GM23338 (cell line): ENCODE results near the gene MAP2K4. TPM values are rescaled to one million over a fixed set of nuclear protein-coding genes. Genes with fewer than 3 reads are reported as not detected.

ENCODE experiments used
- ATAC-seq: fragments of 200-7000 bp; cut with Tn5 transposase; 3 replicates; pipeline ENCODE4 v1.9.1; 2020
- DNase-seq: peaks from one replicate; pipeline ENCODE4 v3.0.0-alpha.2; 2015; ENCODE audit warnings: low spot score
- H2AFZ ChIP-seq: fragments of 200-600 bp; sonication (generic); 2 replicates; pipeline ENCODE4 v1.8.0; 2016; ENCODE audit warnings: antibody characterized with exemption, mild to moderate bottlenecking, moderate library complexity
- H3F3A ChIP-seq: fragments of 200-600 bp; sonication (generic); replicated peaks from 2 replicates; pipeline ENCODE4 v1.8.0; 2017; ENCODE audit warnings: antibody characterized with exemption, mixed run types, low read depth
- H3K27ac ChIP-seq: fragments of 200-600 bp; sonication (generic); 2 replicates; pipeline ENCODE4 v1.6.1; 2016; ENCODE audit warnings: low read depth
- H3K27me3 ChIP-seq: fragments of 200-600 bp; sonication (generic); 2 replicates; pipeline ENCODE4 v1.8.0; 2016; ENCODE audit warnings: mild to moderate bottlenecking, mixed run types, moderate library complexity; ENCODE audit not compliant: insufficient read depth
- H3K36me3 ChIP-seq: fragments of 200-600 bp; sonication (generic); 2 replicates; pipeline ENCODE4 v1.8.0; 2016; ENCODE audit warnings: mild to moderate bottlenecking; ENCODE audit not compliant: insufficient read depth
- H3K4me1 ChIP-seq: fragments of 200-600 bp; sonication (generic); 2 replicates; pipeline ENCODE4 v1.8.0; 2016; ENCODE audit warnings: mild to moderate bottlenecking, moderate library complexity; ENCODE audit not compliant: insufficient read depth
- H3K4me2 ChIP-seq: fragments of 200-600 bp; sonication (generic); 2 replicates; pipeline ENCODE4 v1.7.1; 2017; ENCODE audit warnings: mixed run types
- H3K4me3 ChIP-seq: fragments of 200-600 bp; sonication (generic); 2 replicates; pipeline ENCODE4 v1.6.1; 2016; ENCODE audit warnings: mixed run types
- H3K79me2 ChIP-seq: fragments of 200-600 bp; sonication (generic); replicated peaks from 2 replicates; pipeline ENCODE4 v1.8.0; 2017; ENCODE audit warnings: mild to moderate bottlenecking; ENCODE audit not compliant: insufficient read depth
- H3K9me2 ChIP-seq: fragments of 200-600 bp; sonication (generic); 2 replicates; pipeline ENCODE4 v1.8.0; 2017; ENCODE audit not compliant: insufficient read depth
- H4K20me1 ChIP-seq: fragments of 200-600 bp; sonication (generic); replicated peaks from 2 replicates; pipeline ENCODE4 v1.8.0; 2017; ENCODE audit warnings: mild to moderate bottlenecking; ENCODE audit not compliant: insufficient read depth
- H3K27ac Mint-ChIP-seq: 2 replicates; pipeline ENCODE4 v1.8.0; 2020; ENCODE audit warnings: inconsistent platforms, mild to moderate bottlenecking, moderate library complexity, mixed read lengths
- H3K27me3 Mint-ChIP-seq: 3 replicates; pipeline ENCODE4 v1.8.0; 2022; ENCODE audit warnings: low read depth, mild to moderate bottlenecking, moderate library complexity, mixed read lengths, inconsistent platforms; ENCODE audit not compliant: insufficient read depth, poor library complexity
- H3K36me3 Mint-ChIP-seq: 3 replicates; pipeline ENCODE4 v1.8.0; 2021; ENCODE audit warnings: low read depth, mild to moderate bottlenecking, inconsistent platforms, moderate library complexity, mixed read lengths
- H3K4me1 Mint-ChIP-seq: 3 replicates; pipeline ENCODE4 v1.8.0; 2020; ENCODE audit warnings: mild to moderate bottlenecking, inconsistent platforms, mixed read lengths
- H3K4me3 Mint-ChIP-seq: 3 replicates; pipeline ENCODE4 v1.8.0; 2021; ENCODE audit warnings: moderate library complexity, mild to moderate bottlenecking, inconsistent platforms, mixed read lengths
- H3K9me3 Mint-ChIP-seq: 3 replicates; pipeline ENCODE4 v1.8.0; 2020; ENCODE audit warnings: moderate library complexity, mild to moderate bottlenecking, inconsistent platforms, mixed read lengths
- CTCF ChIP-seq, 2 experiments: fragments of 200-600 bp in 1 of 2; sonication (generic) in 1 of 2; conservative IDR thresholded peaks; 2 replicates each; pipeline versions ENCODE4 v1.5.1 to v1.6.1; 2016 to 2017; ENCODE audit warnings: antibody characterized with exemption in 2 of 2, low read depth in 2 of 2, mild to moderate bottlenecking in 2 of 2, moderate library complexity in 1 of 2
- EZH2phosphoT487 ChIP-seq: fragments of 200-600 bp; sonication (generic); IDR thresholded peaks from one replicate; pipeline ENCODE4 v1.8.1; 2018; ENCODE audit warnings: antibody characterized with exemption; ENCODE audit not compliant: unreplicated experiment
- POLR2AphosphoS5 ChIP-seq: IDR thresholded peaks from 2 replicates; pipeline ENCODE4 v1.6.1; 2016; ENCODE audit warnings: antibody characterized with exemption, low read depth
- REST ChIP-seq: IDR thresholded peaks from one replicate; pipeline ENCODE4 v1.6.1; 2018; ENCODE audit warnings: antibody characterized with exemption; ENCODE audit not compliant: unreplicated experiment
- ZNF462 ChIP-seq: fragments of 250-450 bp; sonication (Bioruptor Pico); IDR thresholded peaks from 2 replicates; pipeline ENCODE4 v1.5.0; 2020; ENCODE audit warnings: mild to moderate bottlenecking, moderate library complexity
- polyA plus RNA-seq: library from polyadenylated mRNA; unstranded; fragments of >200 nt; fragmentation: Nextera tagmentation; extraction: Ambion mirVana; gene quantifications from 2 replicates; pipeline ENCODE4 v1.2.1, GENCODE V29; 2016
- total RNA-seq: library from RNA; depleted of rRNA; stranded (reverse); fragments of >200 nt; shearing (Covaris generic); gene quantifications from 2 replicates; pipeline ENCODE4 v1.2.3, GENCODE V29; 2014

Gene MAP2K4
- total and polyA plus RNA-seq, 2 experiments from 2014 or later, result 25.3 to 36.4 TPM

GRCh38 chr17:12081720-12082119 lies 61.0 kb downstream of the MAP2K4 start (continued):
- TF ChIP-seq ZNF462 (no peak), EZH2phosphoT487 (no peak), REST (no peak)

- Histone ChIP-seq H3K27me3 (no peaks in the 10 kb centered on the region), H3K36me3 (peaks cover 3% of the 10 kb centered on the region; the same call in 1 of the 2 replicates), H3K4me2 (no peak overlapping the region), H3K4me1 (no peaks in the 10 kb centered on the region), H3K79me2 (peaks cover 20% of the 10 kb centered on the region), H3K27ac (no peak overlapping the region), H2AFZ (no peak overlapping the region), H4K20me1 (peaks cover 8% of the 10 kb centered on the region; the same call in 1 of the 2 replicates), H3K4me3 (no peak overlapping the region), H3K9me2 (no peaks in the 10 kb centered on the region), H3F3A (no peaks in the 10 kb centered on the region)
- Mint-ChIP-seq H3K9me3 (0 out of 3 replicates have a peak, but pooled peaks cover 3% of the 10 kb centered on the region), H3K27ac (no peak overlapping the region), H3K4me3 (no peak overlapping the region), H3K27me3 (no peaks in the 10 kb centered on the region), H3K36me3 (peaks cover 10% of the 10 kb centered on the region), H3K4me1 (peaks cover 18% of the 10 kb centered on the region; the same call in 2 of the 3 replicates)
- ATAC-seq (peak; percentile 84), DNase-seq (peak; percentile 35)
- TF ChIP-seq CTCF (conservative IDR thresholded peaks at IDR 0.05; ENCODE audit: low read depth in 2 of 2) (peak; percentile 40 to 59), POLR2AphosphoS5 (no peak)
Measured at GRCh38 chr17:12085076-12085949, 64.6 kb downstream of the MAP2K4 start.
